Fibroblast of lung (primary cell): ENCODE data around the gene ATP8A2.

Experiments
- EZH2 ChIP-seq: IDR thresholded peaks from 2 replicates; pipeline ENCODE4 v1.5.1; 2012; ENCODE audit warnings: low read length, control low read depth, mild to moderate bottlenecking; ENCODE audit errors: missing control alignments
- TF ChIP-seq, protein P1 (sequence below), 2 donors: IDR thresholded peaks in 1 of 2; conservative IDR thresholded peaks in 1 of 2; 1 replicate in 1 of 2; 2 replicates in 1 of 2; pipeline ENCODE4 v1.5.1; 2011 to 2012; ENCODE audit warnings: low read length in 2 of 2, control low read depth in 1 of 2, inconsistent platforms in 1 of 2, low read depth in 1 of 2, mild to moderate bottlenecking in 1 of 2

DNA sequence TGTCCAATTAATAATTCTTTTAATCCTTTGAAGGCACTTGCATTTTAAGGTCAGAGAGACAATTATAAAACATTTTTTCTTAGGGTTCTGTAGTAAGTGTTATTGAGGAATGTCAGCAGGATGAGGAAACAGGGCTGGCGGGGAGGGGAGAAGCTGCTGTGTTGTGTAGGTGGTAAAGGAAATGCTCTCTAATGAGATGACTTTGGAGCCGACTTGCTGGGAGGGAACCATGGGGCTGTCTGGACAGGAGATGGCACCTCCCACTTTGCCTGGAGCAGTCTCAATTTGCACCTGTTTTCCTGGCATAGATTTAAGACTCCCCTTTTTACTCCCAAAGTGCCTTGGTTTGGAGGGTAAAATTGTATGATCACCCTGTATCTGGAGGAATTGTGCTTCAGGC is 230.4 kb downstream of the ATP8A2 start:
- TF ChIP-seq, protein P1, sequence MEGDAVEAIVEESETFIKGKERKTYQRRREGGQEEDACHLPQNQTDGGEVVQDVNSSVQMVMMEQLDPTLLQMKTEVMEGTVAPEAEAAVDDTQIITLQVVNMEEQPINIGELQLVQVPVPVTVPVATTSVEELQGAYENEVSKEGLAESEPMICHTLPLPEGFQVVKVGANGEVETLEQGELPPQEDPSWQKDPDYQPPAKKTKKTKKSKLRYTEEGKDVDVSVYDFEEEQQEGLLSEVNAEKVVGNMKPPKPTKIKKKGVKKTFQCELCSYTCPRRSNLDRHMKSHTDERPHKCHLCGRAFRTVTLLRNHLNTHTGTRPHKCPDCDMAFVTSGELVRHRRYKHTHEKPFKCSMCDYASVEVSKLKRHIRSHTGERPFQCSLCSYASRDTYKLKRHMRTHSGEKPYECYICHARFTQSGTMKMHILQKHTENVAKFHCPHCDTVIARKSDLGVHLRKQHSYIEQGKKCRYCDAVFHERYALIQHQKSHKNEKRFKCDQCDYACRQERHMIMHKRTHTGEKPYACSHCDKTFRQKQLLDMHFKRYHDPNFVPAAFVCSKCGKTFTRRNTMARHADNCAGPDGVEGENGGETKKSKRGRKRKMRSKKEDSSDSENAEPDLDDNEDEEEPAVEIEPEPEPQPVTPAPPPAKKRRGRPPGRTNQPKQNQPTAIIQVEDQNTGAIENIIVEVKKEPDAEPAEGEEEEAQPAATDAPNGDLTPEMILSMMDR (conservative IDR thresholded peaks at IDR 0.05 in 1 of 2, IDR thresholded peaks at IDR 0.05 in 1 of 2; ENCODE audit: low read depth in 1 of 2, low read length in 2 of 2), result no peak
- no peak for TF ChIP-seq EZH2
